AG04450 (cell line): ENCODE data around the gene FHIT. TPM values are rescaled to one million over a fixed set of nuclear protein-coding genes. Genes with fewer than 3 reads are reported as not detected.

Source experiments
- CTCF ChIA-PET: fragments of 300-600, 350-600 bp; formaldehyde crosslinking; extraction: SDS; loops from one replicate; lab custom pipeline; 2022; ENCODE audit warnings: antibody characterized with exemption, inconsistent platforms; lab: Charles Lee
- POLR2A ChIA-PET: fragments of 350-600 bp; formaldehyde crosslinking; extraction: SDS; loops from one replicate; lab custom pipeline; 2021; ENCODE audit warnings: antibody characterized with exemption, inconsistent platforms; lab: Yijun Ruan, JAX
- DNase-seq: peaks from one replicate; pipeline ENCODE4 v3.0.0-alpha.2; 2011; ENCODE audit warnings: low read depth, low spot score
- H3K27ac ChIP-seq: one replicate; pipeline ENCODE4 v1.5.1; 2012; ENCODE audit warnings: low read depth, low read length, control low read depth
- H3K27me3 ChIP-seq: one replicate; pipeline ENCODE4 v1.6.0; 2012; ENCODE audit warnings: low read length; ENCODE audit not compliant: control insufficient read depth, insufficient read depth
- H3K4me3 ChIP-seq: 2 replicates; pipeline ENCODE4 v1.5.1; 2011; ENCODE audit warnings: mild to moderate bottlenecking, low read depth, low read length, control low read depth
- H3K9me3 ChIP-seq: 2 replicates; pipeline ENCODE4 v1.5.1; 2012; ENCODE audit warnings: low read length; ENCODE audit not compliant: control insufficient read depth, insufficient read depth
- CTCF ChIP-seq: IDR thresholded peaks from 2 replicates; pipeline ENCODE4 v1.5.1; 2011; ENCODE audit warnings: low read depth, low read length, control low read depth, inconsistent platforms
- polyA plus RNA-seq: library from polyadenylated mRNA; depleted of rRNA; stranded (reverse); fragments of >200 nt; gene quantifications from 2 replicates; pipeline ENCODE4 v1.2.3, GENCODE V29; 2011

FHIT gene
- polyA plus RNA-seq, 1 experiment: 0.17 TPM

GRCh38 chr3:60136601-60137000 is 1114.7 kb downstream of the FHIT start:
- CTCF ChIA-PET: no interaction called here
- TF ChIP-seq CTCF: no peak
- Histone ChIP-seq H3K9me3 (no peaks in the 10 kb centered on the region), H3K27me3 (no peaks in the 10 kb centered on the region), H3K4me3 (no peak overlapping the region), H3K27ac (no peak overlapping the region)
- POLR2A ChIA-PET: no interaction called here
- DNase-seq: no peak

- Histone ChIP-seq H3K4me3 (no peak overlapping the region), H3K9me3 (no peaks in the 10 kb centered on the region), H3K27me3 (no peaks in the 10 kb centered on the region), H3K27ac (no peak overlapping the region)
- no peak for TF ChIP-seq CTCF
- POLR2A ChIA-PET: no interaction called here
- CTCF ChIA-PET: no interaction called here
- DNase-seq: no peak
Observed at GRCh38 chr3:60135474-60135873, 1115.8 kb downstream of the FHIT start.

GRCh38 chr3:60133269-60134162 is 1117.7 kb downstream of the FHIT start:
- no peak overlapping the region for H3K27ac ChIP-seq
- POLR2A ChIA-PET: no interaction called here
- no peak for TF ChIP-seq CTCF
- H3K27me3 ChIP-seq: no peaks in the 10 kb centered on the region
- CTCF ChIA-PET: no interaction called here
- H3K9me3 ChIP-seq: no peaks in the 10 kb centered on the region
- DNase-seq: no peak
- H3K4me3 ChIP-seq: no peak overlapping the region

- ChIA-PET CTCF (no interaction called here), POLR2A (no interaction called here)
- Histone ChIP-seq H3K27ac (no peak overlapping the region), H3K4me3 (no peak overlapping the region), H3K9me3 (no peaks in the 10 kb centered on the region), H3K27me3 (no peaks in the 10 kb centered on the region)
- TF ChIP-seq CTCF: no peak
- no peak for DNase-seq
Observed at GRCh38 chr3:60131618-60132017, 1119.6 kb downstream of the FHIT start.

- CTCF ChIA-PET: no interaction called here
- TF ChIP-seq CTCF: no peak
- no peak for DNase-seq
- Histone ChIP-seq H3K4me3 (no peak overlapping the region), H3K27ac (no peak overlapping the region), H3K27me3 (no peaks in the 10 kb centered on the region), H3K9me3 (no peaks in the 10 kb centered on the region)
- POLR2A ChIA-PET: no interaction called here
Observed at GRCh38 chr3:60126511-60127304, 1124.5 kb downstream of the FHIT start.
